ENCODE measurements around the gene ERC2.

DNA sequence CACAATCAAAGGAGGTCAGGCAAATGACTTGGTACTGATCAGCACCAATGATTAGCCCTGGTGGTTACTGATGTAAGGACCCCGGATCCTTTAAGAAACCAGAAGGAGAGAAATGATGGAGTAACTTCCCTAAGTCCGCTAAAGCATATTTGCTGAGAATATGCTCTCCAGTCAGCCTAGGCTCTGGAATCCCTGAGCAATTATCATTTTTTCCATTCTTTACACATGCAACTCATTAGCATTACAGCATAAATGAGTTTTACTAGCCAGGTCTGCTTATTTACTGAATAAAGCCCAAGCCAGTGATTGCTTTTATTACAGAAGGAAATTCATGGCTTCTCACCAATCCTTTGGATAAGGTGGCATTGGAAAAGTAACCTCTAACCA is 842.0 kb downstream of the ERC2 start:
- TF ChIP-seq, protein P1, sequence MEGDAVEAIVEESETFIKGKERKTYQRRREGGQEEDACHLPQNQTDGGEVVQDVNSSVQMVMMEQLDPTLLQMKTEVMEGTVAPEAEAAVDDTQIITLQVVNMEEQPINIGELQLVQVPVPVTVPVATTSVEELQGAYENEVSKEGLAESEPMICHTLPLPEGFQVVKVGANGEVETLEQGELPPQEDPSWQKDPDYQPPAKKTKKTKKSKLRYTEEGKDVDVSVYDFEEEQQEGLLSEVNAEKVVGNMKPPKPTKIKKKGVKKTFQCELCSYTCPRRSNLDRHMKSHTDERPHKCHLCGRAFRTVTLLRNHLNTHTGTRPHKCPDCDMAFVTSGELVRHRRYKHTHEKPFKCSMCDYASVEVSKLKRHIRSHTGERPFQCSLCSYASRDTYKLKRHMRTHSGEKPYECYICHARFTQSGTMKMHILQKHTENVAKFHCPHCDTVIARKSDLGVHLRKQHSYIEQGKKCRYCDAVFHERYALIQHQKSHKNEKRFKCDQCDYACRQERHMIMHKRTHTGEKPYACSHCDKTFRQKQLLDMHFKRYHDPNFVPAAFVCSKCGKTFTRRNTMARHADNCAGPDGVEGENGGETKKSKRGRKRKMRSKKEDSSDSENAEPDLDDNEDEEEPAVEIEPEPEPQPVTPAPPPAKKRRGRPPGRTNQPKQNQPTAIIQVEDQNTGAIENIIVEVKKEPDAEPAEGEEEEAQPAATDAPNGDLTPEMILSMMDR (IDR thresholded peaks at IDR 0.05; ENCODE audit: insufficient read depth, low read depth, low read length) = no peak
- TF ChIP-seq EZH2 (IDR thresholded peaks at IDR 0.05; ENCODE audit: insufficient read depth, low read length) = no peak

Data from astrocyte (in vitro differentiated cells and primary cell).